ENCODE data around the gene PROKR1.
"Not testable (repeated sequence)": the region's sequence is repeated elsewhere in the genome, so short reads cannot be mapped to it uniquely, and the experiment has no call there.

- TF ChIP-seq CTCF, POLR2A (IDR thresholded peaks at IDR 0.05): not testable (repeated sequence)
Measured at GRCh38 chr2:68679917-68680267, 36.5 kb downstream of the PROKR1 start.

All from tibial nerve (tissue), 3 donors.